Endothelial cell of umbilical vein (primary cell): ENCODE results near the gene LAG3. TPM values are rescaled to one million over a fixed set of nuclear protein-coding genes. Genes with fewer than 3 reads are reported as not detected.

Experiments used
- BruUV-seq: library from RNA; stranded (reverse); fragments of 400-500 nt; replicated peaks from 2 replicates; lab custom pipeline; 2021; lab: Mats Ljungman, UMichigan
- CTCF ChIA-PET: fragments of 300-600, 350-600 bp; sonication (Branson Sonifier 250); formaldehyde crosslinking; loops from one replicate; lab custom pipeline; 2021; ENCODE audit warnings: antibody characterized with exemption, inconsistent platforms; lab: Charles Lee
- POLR2A ChIA-PET: fragments of 300-600, 350-600 bp; sonication (Branson Sonifier 250); formaldehyde crosslinking; loops from one replicate; lab custom pipeline; 2021; ENCODE audit warnings: antibody characterized with exemption, inconsistent platforms; lab: Charles Lee
- DNase-seq: peaks from one replicate; pipeline ENCODE4 v3.0.0-alpha.2; 2011; ENCODE audit warnings: low read depth, low spot score
- FAIRE-seq: peaks from 2 replicates; lab custom pipeline; 2011; peaks lifted over from hg19 to GRCh38; lab: Jason Lieb, UNC
- H2AFZ ChIP-seq: 2 replicates; pipeline ENCODE4 v1.6.0; 2012; ENCODE audit warnings: low read depth, low read length, control low read depth, inconsistent platforms
- H3K27ac ChIP-seq: 2 replicates; pipeline ENCODE4 v1.5.1; 2011; ENCODE audit warnings: low read depth, mild to moderate bottlenecking, control low read depth, low read length, moderate library complexity; ENCODE audit not compliant: insufficient read depth
- H3K27me3 ChIP-seq, 2 experiments: 2 replicates each; pipeline versions ENCODE4 v1.6.0 to v1.6.1; 2011; ENCODE audit warnings: low read length in 2 of 2, mixed read lengths in 1 of 2; ENCODE audit not compliant: control insufficient read depth in 2 of 2, insufficient read depth in 2 of 2
- H3K36me3 ChIP-seq, 2 experiments: 2 replicates in 1 of 2; 3 replicates in 1 of 2; pipeline ENCODE4 v1.5.1; 2011; ENCODE audit warnings: low read length in 2 of 2, mild to moderate bottlenecking in 1 of 2, moderate library complexity in 1 of 2; ENCODE audit not compliant: control insufficient read depth in 2 of 2, insufficient read depth in 2 of 2; ENCODE audit errors: extremely low read depth in 1 of 2
- H3K4me1 ChIP-seq: 3 replicates; pipeline ENCODE4 v1.5.1; 2011; ENCODE audit warnings: mild to moderate bottlenecking, low read length; ENCODE audit not compliant: control insufficient read depth, insufficient read depth; ENCODE audit errors: extremely low read depth
- H3K4me2 ChIP-seq: 2 replicates; pipeline ENCODE4 v1.6.1; 2011; ENCODE audit warnings: low read length, control low read depth, mixed read lengths; ENCODE audit not compliant: insufficient read depth
- H3K4me3 ChIP-seq, 3 experiments: fragments of 200-600 bp in 1 of 3; sonication (generic), shearing (Covaris generic) in 1 of 3; replicated peaks in 1 of 3; 2 replicates each; pipeline ENCODE4 v1.5.1; 2011 to 2016; ENCODE audit warnings: control low read depth in 3 of 3, low read length in 3 of 3, mild to moderate bottlenecking in 2 of 3, inconsistent platforms in 1 of 3, low read depth in 1 of 3, moderate library complexity in 1 of 3; ENCODE audit not compliant: insufficient read depth in 1 of 3
- H3K79me2 ChIP-seq: 2 replicates; pipeline ENCODE4 v1.6.0; 2012; ENCODE audit warnings: low read length, inconsistent platforms; ENCODE audit not compliant: control insufficient read depth, insufficient read depth
- H3K9ac ChIP-seq: replicated peaks from 2 replicates; pipeline ENCODE3; 2011; ENCODE audit warnings: low read length, control low read depth; ENCODE audit not compliant: insufficient read depth; ENCODE audit errors: extremely low read depth
- H3K9me1 ChIP-seq: replicated peaks from 3 replicates; pipeline ENCODE4 v1.6.0; 2011; ENCODE audit warnings: mild to moderate bottlenecking, low read length; ENCODE audit not compliant: control insufficient read depth, insufficient read depth; ENCODE audit errors: extremely low read depth
- H3K9me3 ChIP-seq: replicated peaks from 2 replicates; pipeline ENCODE4 v1.5.1; 2012; ENCODE audit warnings: low read length, inconsistent platforms; ENCODE audit not compliant: control insufficient read depth, insufficient read depth
- H4K20me1 ChIP-seq: replicated peaks from 2 replicates; pipeline ENCODE3; 2011; ENCODE audit warnings: mild to moderate bottlenecking, low read length; ENCODE audit not compliant: control insufficient read depth, insufficient read depth; ENCODE audit errors: extremely low read depth
- EZH2 ChIP-seq: IDR thresholded peaks from 2 replicates; pipeline ENCODE4 v1.6.1; 2012; ENCODE audit warnings: borderline replicate concordance, low read depth, mild to moderate bottlenecking, moderate library complexity, low read length, inconsistent platforms; ENCODE audit not compliant: severe bottlenecking
- FOS ChIP-seq: IDR thresholded peaks from 2 replicates; pipeline ENCODE4 v1.6.1; 2011; ENCODE audit warnings: mild to moderate bottlenecking, low read length, moderate library complexity, borderline replicate concordance; ENCODE audit not compliant: insufficient read depth
- GATA2 ChIP-seq: IDR thresholded peaks from 2 replicates; pipeline ENCODE4 v1.7.0; 2011; ENCODE audit warnings: low read depth, mild to moderate bottlenecking, moderate library complexity, mixed read lengths, low read length; ENCODE audit not compliant: insufficient read length, insufficient read depth
- JUN ChIP-seq: IDR thresholded peaks from 2 replicates; pipeline ENCODE4 v1.6.1; 2011; ENCODE audit warnings: borderline replicate concordance, low read depth; ENCODE audit not compliant: insufficient read length, insufficient read depth
- MYC ChIP-seq: IDR thresholded peaks from one replicate; pipeline ENCODE4 v1.6.1; 2011; ENCODE audit warnings: mild to moderate bottlenecking, low read depth, low read length
- POLR2A ChIP-seq: IDR thresholded peaks from 2 replicates; pipeline ENCODE4 v1.6.1; 2012; ENCODE audit warnings: low read depth, mild to moderate bottlenecking, control low read depth, low read length
- POLR2AphosphoS5 ChIP-seq: IDR thresholded peaks from 2 replicates; pipeline ENCODE4 v1.6.1; 2012; ENCODE audit warnings: low read depth, mild to moderate bottlenecking, control low read depth, low read length, moderate library complexity; ENCODE audit not compliant: insufficient read depth
- dilution Hi-C: fragments of 300-500 bp; cut with MboI; formaldehyde crosslinking; loops from one replicate; pipeline ENCODE4 v1.15.0; 2019; ENCODE audit warnings: low sequenced_read_pairs; ENCODE audit not compliant: extremely low pct_ligation_motif_present
- intact Hi-C: fragments of 100-400 bp; cut with micrococcal nuclease; formaldehyde crosslinking; loops from one replicate; pipeline ENCODE4 v1.10.0; 2022
- polyA plus RNA-seq, 4 experiments: library from polyadenylated mRNA; depleted of rRNA in 3 of 4; stranded (reverse) in 3 of 4; unstranded in 1 of 4; fragments of >200 nt; gene quantifications; 2 replicates each; pipeline versions ENCODE4 v1.2.1 to v1.2.3, GENCODE V29; 2011 to 2012; ENCODE audit warnings: missing spikeins in 1 of 4
- total RNA-seq: library from RNA; stranded (reverse); gene quantifications from 2 replicates; pipeline ENCODE4 v1.2.3, GENCODE V29; 2021
- TF ChIP-seq, protein P1 (sequence below): IDR thresholded peaks from 2 replicates; pipeline ENCODE4 v1.6.1; 2011; ENCODE audit not compliant: insufficient read depth, insufficient read length
- TF ChIP-seq, protein P2 (sequence below), 2 donors: IDR thresholded peaks; 1 replicate in 1 of 2; 2 replicates in 1 of 2; pipeline ENCODE4 v1.5.1; 2011; ENCODE audit warnings: low read length in 2 of 2, mild to moderate bottlenecking in 2 of 2, moderate library complexity in 2 of 2, control low read depth in 1 of 2, inconsistent platforms in 1 of 2, low read depth in 1 of 2; ENCODE audit not compliant: insufficient read depth in 1 of 2; ENCODE audit errors: extremely low read depth in 1 of 2

The LAG3 gene
- total and polyA plus RNA-seq, 2 donors (not counting 3 experiments of a cell fraction or from before 2014, with no cell fraction given): 1.3 to 3.8 TPM

DNA sequence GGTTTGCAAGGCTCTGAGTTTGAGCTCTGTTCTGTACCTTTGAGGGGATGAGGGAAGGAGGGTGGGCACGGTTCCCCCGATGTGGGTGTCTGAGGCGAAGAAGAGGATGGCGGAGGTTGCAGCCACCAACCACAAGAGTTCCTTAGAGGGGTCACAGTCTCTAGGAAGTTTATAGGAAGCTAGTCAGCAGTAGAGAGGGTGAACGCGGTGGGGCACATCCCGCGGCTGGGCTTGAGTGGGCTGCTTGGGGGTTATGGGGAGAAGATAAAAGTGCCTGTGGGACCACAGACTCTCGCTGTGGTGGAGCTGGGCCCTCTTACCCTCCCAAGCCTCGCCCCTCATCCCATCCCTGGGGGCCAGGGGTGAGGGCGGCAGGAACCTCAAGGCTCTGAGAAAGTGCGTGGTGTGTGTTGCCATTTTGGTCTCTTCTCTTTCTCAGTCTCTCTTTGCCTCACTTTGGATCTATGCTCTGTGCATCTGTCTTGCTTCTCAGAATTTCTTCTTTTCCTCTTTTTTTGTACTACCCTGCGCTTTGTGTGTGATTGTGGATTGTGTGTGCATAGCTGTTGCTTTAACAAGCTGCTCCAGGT is 19.7 kb downstream of the LAG3 start:
- ChIA-PET CTCF (interaction anchor here (1.1 to 2.5 kb wide), 4 partner anchors 11 to 39 kb away, joined by 3 to 13 read pairs (median 4); partner anchors contain the start of gene MLF2), POLR2A (no interaction called here)
- no peak overlapping the region for H2AFZ ChIP-seq
- H3K27me3 ChIP-seq: peaks cover 10 to 11% of the 10 kb centered on the region in 2 experiments
- H3K9me1 ChIP-seq: no peaks in the 10 kb centered on the region
- no peak overlapping the region for H3K27ac ChIP-seq
- TF ChIP-seq, protein P1, sequence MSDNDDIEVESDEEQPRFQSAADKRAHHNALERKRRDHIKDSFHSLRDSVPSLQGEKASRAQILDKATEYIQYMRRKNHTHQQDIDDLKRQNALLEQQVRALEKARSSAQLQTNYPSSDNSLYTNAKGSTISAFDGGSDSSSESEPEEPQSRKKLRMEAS: no peak
- H3K4me1 ChIP-seq: no peaks in the 10 kb centered on the region
- no peaks in the 10 kb centered on the region for H3K9me3 ChIP-seq
- no peaks in the 10 kb centered on the region for H3K36me3 ChIP-seq
- BruUV-seq: no TSS peak
- intact Hi-C loops (no loop called here), dilution Hi-C loops (no loop called here)
- no peaks in the 10 kb centered on the region for H3K79me2 ChIP-seq
- no peak overlapping the region for H3K9ac ChIP-seq
- no peak for DNase-seq
- H3K4me2 ChIP-seq: no peak overlapping the region
- no peaks in the 10 kb centered on the region for H4K20me1 ChIP-seq
- H3K4me3 ChIP-seq: no peak overlapping the region
- no peak for FAIRE-seq

DNA sequence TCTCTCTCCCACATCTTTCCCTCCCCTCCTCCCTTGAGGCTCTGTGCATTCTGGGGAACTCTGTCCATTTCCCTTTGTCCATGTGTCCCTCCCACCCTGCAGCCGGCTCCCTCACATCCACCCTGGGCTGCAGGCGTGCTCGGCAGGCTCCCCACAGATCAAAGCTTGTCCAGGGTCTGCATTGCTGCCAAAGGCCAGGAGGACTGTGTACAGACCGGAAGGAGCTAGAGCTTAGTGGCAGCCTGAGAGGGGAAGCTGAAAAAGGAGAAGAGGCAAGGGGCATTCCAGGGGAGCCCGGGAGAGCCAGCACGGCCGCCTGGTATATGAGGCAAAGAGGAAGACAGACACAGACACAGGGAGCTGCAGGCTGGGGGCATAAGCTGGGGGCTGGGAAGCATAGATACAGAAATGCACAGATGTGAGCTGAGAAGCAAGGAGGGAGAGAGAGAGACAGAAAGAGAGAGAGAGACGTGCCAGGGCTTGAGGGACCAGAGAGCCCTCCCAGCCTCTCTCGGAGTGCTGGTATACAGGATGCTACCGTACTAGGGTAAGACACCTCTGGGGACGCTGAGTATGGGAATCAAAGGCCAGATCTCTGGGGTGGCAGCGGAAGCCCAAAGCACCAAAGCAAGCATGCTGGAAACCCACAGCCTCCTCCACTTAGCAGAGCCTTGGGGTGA is 20.3 kb downstream of the LAG3 start:
- Histone ChIP-seq H3K9me3 (no peaks in the 10 kb centered on the region), H4K20me1 (no peaks in the 10 kb centered on the region), H3K36me3 (no peaks in the 10 kb centered on the region), H3K4me2 (no peak overlapping the region), H3K27ac (no peak overlapping the region), H3K4me3 (no peak overlapping the region), H3K9ac (no peak overlapping the region), H3K79me2 (no peaks in the 10 kb centered on the region), H2AFZ (no peak overlapping the region), H3K27me3 (peaks cover 10 to 12% of the 10 kb centered on the region in 2 experiments), H3K9me1 (no peaks in the 10 kb centered on the region), H3K4me1 (no peaks in the 10 kb centered on the region)
- FAIRE-seq (no peak), DNase-seq (no peak)
- ChIA-PET POLR2A (no interaction called here), CTCF (interaction anchor here (0.8 to 2.5 kb wide), 6 partner anchors 11 to 173 kb away, joined by 3 to 13 read pairs (median 4); partner anchors contain the start of gene MLF2)
- TF ChIP-seq JUN (no peak), EZH2 (no peak), GATA2 (no peak), POLR2AphosphoS5 (no peak), POLR2A (no peak), MYC (no peak), FOS (no peak)
- TF ChIP-seq, protein P2, sequence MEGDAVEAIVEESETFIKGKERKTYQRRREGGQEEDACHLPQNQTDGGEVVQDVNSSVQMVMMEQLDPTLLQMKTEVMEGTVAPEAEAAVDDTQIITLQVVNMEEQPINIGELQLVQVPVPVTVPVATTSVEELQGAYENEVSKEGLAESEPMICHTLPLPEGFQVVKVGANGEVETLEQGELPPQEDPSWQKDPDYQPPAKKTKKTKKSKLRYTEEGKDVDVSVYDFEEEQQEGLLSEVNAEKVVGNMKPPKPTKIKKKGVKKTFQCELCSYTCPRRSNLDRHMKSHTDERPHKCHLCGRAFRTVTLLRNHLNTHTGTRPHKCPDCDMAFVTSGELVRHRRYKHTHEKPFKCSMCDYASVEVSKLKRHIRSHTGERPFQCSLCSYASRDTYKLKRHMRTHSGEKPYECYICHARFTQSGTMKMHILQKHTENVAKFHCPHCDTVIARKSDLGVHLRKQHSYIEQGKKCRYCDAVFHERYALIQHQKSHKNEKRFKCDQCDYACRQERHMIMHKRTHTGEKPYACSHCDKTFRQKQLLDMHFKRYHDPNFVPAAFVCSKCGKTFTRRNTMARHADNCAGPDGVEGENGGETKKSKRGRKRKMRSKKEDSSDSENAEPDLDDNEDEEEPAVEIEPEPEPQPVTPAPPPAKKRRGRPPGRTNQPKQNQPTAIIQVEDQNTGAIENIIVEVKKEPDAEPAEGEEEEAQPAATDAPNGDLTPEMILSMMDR (IDR thresholded peaks at IDR 0.05; ENCODE audit: extremely low read depth in 1 of 2, insufficient read depth in 1 of 2, low read depth in 1 of 2, low read length in 2 of 2): no peak
- dilution Hi-C loops (no loop called here), intact Hi-C loops (no loop called here)
- no TSS peak for BruUV-seq
